ENCODE measurements around the gene ADAMTSL4.

DNA sequence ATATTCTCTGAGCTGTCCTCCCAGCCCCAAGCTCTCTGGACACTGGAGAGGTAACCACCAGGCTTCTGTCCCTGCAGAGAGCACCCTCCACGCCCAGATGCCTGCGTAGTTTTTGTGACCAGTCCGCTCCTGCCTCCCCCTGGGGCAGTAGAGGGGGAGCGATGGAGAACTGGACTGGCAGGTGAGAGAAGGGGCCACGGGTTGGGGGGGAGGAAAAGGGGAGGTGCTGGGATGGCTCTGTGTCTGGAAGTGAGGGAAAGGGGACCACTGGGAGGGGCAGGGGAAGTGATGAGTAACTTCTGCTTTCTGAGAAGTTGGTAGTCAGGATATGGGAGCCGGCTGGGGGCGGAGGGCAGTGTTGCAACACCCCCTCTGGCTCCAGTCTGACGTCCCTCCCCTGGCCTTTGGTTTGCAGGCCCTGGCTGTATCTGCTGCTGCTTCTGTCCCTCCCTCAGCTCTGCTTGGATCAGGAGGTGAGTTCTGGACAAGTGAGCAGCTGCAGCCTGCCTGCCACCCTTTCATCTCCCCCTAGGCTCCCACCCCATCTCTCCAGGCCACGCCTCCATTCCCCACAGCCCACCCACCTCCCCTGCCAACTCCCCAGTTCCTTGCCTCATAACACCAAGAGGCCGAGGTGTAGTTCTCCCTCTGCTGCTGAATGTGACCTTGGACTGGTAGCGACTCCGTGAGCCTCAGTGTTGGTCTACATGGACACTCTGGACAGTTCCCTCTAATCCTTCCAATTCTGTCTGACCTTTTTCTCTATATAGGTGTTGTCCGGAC lies 3.1 kb downstream of the ADAMTSL4 start:
- TF ChIP-seq POLR2A (IDR thresholded peaks at IDR 0.05; ENCODE audit: extremely low read depth, insufficient read length) = peak; percentile 24
- TF ChIP-seq, protein P1, sequence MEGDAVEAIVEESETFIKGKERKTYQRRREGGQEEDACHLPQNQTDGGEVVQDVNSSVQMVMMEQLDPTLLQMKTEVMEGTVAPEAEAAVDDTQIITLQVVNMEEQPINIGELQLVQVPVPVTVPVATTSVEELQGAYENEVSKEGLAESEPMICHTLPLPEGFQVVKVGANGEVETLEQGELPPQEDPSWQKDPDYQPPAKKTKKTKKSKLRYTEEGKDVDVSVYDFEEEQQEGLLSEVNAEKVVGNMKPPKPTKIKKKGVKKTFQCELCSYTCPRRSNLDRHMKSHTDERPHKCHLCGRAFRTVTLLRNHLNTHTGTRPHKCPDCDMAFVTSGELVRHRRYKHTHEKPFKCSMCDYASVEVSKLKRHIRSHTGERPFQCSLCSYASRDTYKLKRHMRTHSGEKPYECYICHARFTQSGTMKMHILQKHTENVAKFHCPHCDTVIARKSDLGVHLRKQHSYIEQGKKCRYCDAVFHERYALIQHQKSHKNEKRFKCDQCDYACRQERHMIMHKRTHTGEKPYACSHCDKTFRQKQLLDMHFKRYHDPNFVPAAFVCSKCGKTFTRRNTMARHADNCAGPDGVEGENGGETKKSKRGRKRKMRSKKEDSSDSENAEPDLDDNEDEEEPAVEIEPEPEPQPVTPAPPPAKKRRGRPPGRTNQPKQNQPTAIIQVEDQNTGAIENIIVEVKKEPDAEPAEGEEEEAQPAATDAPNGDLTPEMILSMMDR (IDR thresholded peaks at IDR 0.05; ENCODE audit: low read depth, low read length) = peak; percentile 15
- TF ChIP-seq MAX (IDR thresholded peaks at IDR 0.05; ENCODE audit: low read depth, low read length) = peak; percentile 45

All from NB4 (cell line).